PC-3 (cell line): ENCODE measurements around the gene DROSHA. TPM values are rescaled to one million over a fixed set of nuclear protein-coding genes. Genes with fewer than 3 reads are reported as not detected.

Experiments
- ATAC-seq: fragments of 200-7000 bp; cut with Tn5 transposase; 2 replicates; pipeline ENCODE4 v1.9.1; 2020; ENCODE audit warnings: mild to moderate bottlenecking, moderate library complexity
- BruUV-seq: library from RNA; stranded (reverse); fragments of 400-500 nt; replicated peaks from 2 replicates; lab custom pipeline; 2021; lab: Mats Ljungman, UMichigan
- CTCF ChIA-PET: fragments of 300-600 bp; sonication (Branson Sonifier 250); formaldehyde crosslinking; loops from one replicate; lab custom pipeline; 2022; ENCODE audit warnings: antibody characterized with exemption; lab: Charles Lee
- POLR2A ChIA-PET: fragments of 300-600 bp; sonication (Branson Sonifier 250); formaldehyde crosslinking; loops from one replicate; lab custom pipeline; 2022; ENCODE audit warnings: antibody characterized with exemption; ENCODE audit not compliant: unreplicated experiment; lab: Charles Lee
- DNase-seq: peaks from one replicate; pipeline ENCODE4 v3.0.0-alpha.2; 2015
- H2AFZ ChIP-seq: fragments of 300-600 bp; sonication (generic); 2 replicates; pipeline ENCODE4 v1.6.0; 2016; ENCODE audit warnings: antibody characterized with exemption, low read length
- H3F3A ChIP-seq: fragments of 300-600 bp; sonication (generic); one replicate; pipeline ENCODE4 v1.6.0; 2017; ENCODE audit warnings: antibody characterized with exemption, low read length, control low read depth, mild to moderate bottlenecking; ENCODE audit not compliant: unreplicated experiment
- H3K27ac ChIP-seq: fragments of 300-600 bp; sonication (generic); 2 replicates; pipeline ENCODE4 v1.5.1; 2016; ENCODE audit warnings: mild to moderate bottlenecking, low read length
- H3K27me3 ChIP-seq: fragments of 300-600 bp; sonication (generic); 2 replicates; pipeline ENCODE4 v1.6.1; 2016; ENCODE audit warnings: low read length, mixed read lengths
- H3K36me3 ChIP-seq: fragments of 300-600 bp; sonication (generic); 2 replicates; pipeline ENCODE4 v1.6.1; 2016; ENCODE audit warnings: low read depth, mixed run types, low read length, mixed read lengths
- H3K4me1 ChIP-seq: fragments of 300-600 bp; sonication (generic); 2 replicates; pipeline ENCODE4 v1.5.1; 2016; ENCODE audit warnings: low read length; ENCODE audit not compliant: insufficient read depth
- H3K4me2 ChIP-seq: fragments of 300-600 bp; sonication (generic); 2 replicates; pipeline ENCODE4 v1.6.0; 2016; ENCODE audit warnings: low read length
- H3K4me3 ChIP-seq: fragments of 300-600 bp; sonication (generic); 2 replicates; pipeline ENCODE4 v1.5.1; 2016; ENCODE audit warnings: mild to moderate bottlenecking, low read length, mixed read lengths
- H3K79me2 ChIP-seq: fragments of 300-600 bp; sonication (generic); 2 replicates; pipeline ENCODE4 v1.6.1; 2017; ENCODE audit warnings: low read length, mixed read lengths
- H3K9ac ChIP-seq: fragments of 300-600 bp; sonication (generic); 2 replicates; pipeline ENCODE4 v1.6.0; 2016; ENCODE audit warnings: mild to moderate bottlenecking, low read length
- H3K9me2 ChIP-seq: fragments of 300-600 bp; sonication (generic); replicated peaks from 2 replicates; pipeline ENCODE4 v1.6.1; 2016; ENCODE audit warnings: mixed run types, low read length, mixed read lengths
- H3K9me3 ChIP-seq: fragments of 300-600 bp; sonication (generic); 2 replicates; pipeline ENCODE4 v1.6.1; 2016; ENCODE audit warnings: low read length, mixed read lengths
- H4K20me1 ChIP-seq: fragments of 300-600 bp; sonication (generic); 2 replicates; pipeline ENCODE4 v1.6.1; 2016; ENCODE audit warnings: low read length, mixed read lengths
- CTCF ChIP-seq: fragments of 300-600 bp; sonication (generic); conservative IDR thresholded peaks from 2 replicates; pipeline ENCODE4 v1.5.1; 2017; ENCODE audit warnings: antibody characterized with exemption, low read depth, mild to moderate bottlenecking, low read length
- EZH2 ChIP-seq: fragments of 300-600 bp; sonication (generic); IDR thresholded peaks from one replicate; pipeline ENCODE4 v1.6.1; 2017; ENCODE audit warnings: antibody characterized with exemption, mild to moderate bottlenecking, low read length; ENCODE audit not compliant: unreplicated experiment
- EZH2phosphoT487 ChIP-seq: fragments of 300-600 bp; sonication (generic); IDR thresholded peaks from 2 replicates; pipeline ENCODE4 v1.6.1; 2018; ENCODE audit warnings: mild to moderate bottlenecking, antibody characterized with exemption, low read length, borderline replicate concordance
- intact Hi-C: fragments of 100-400 bp; cut with micrococcal nuclease; formaldehyde crosslinking; loops from 2 replicates; pipeline ENCODE4 v1.9.0; 2023
- total RNA-seq: library from RNA; depleted of rRNA; stranded (reverse); fragments of >200 nt; gene quantifications from 2 replicates; pipeline ENCODE4 v1.2.3, GENCODE V29; 2014

The DROSHA gene
- total RNA-seq, 1 experiment from 2014 or later, result 60.7 TPM

DNA sequence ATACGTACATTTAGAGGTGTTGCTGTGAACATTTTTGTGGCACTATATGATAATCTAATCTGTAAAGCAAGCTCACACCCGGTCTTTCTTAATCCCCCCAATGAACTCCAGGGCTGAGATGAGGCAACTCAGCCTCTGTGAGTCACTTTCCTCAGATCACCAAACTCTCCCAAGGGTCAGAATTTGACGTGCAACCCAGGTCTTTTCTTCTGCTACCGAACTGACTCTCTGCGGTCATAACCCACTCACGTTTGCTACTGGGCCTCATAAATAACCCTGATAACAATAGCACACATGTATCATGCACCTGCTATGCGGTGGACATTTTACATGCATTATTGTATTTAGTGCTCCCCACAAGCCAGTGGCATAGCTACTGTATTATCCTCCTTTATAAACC lies 153.1 kb downstream of the DROSHA start:
- Histone ChIP-seq H3K79me2 (no peaks in the 10 kb centered on the region), H4K20me1 (no peaks in the 10 kb centered on the region), H3F3A (no peaks in the 10 kb centered on the region), H3K4me3 (no peak overlapping the region), H2AFZ (no peak overlapping the region), H3K27ac (no peak overlapping the region), H3K9ac (no peak overlapping the region), H3K36me3 (no peaks in the 10 kb centered on the region), H3K4me1 (no peaks in the 10 kb centered on the region), H3K27me3 (peaks cover 33% of the 10 kb centered on the region), H3K4me2 (no peak overlapping the region), H3K9me2 (no peaks in the 10 kb centered on the region), H3K9me3 (no peaks in the 10 kb centered on the region)
- ATAC-seq (no peak), DNase-seq (no peak)
- POLR2A ChIA-PET, result no interaction called here
- CTCF ChIA-PET, result no interaction called here
- intact Hi-C loops, result no loop called here
- no TSS peak for BruUV-seq
- TF ChIP-seq CTCF, result no peak
- TF ChIP-seq EZH2phosphoT487, result no peak
- no peak for TF ChIP-seq EZH2

GRCh38 chr5:31378136-31378535 lies 153.8 kb downstream of the DROSHA start:
- Histone ChIP-seq H3K9me2 (no peaks in the 10 kb centered on the region), H3K79me2 (no peaks in the 10 kb centered on the region), H3K27ac (no peak overlapping the region), H3F3A (no peaks in the 10 kb centered on the region), H3K9me3 (no peaks in the 10 kb centered on the region), H4K20me1 (no peaks in the 10 kb centered on the region), H3K4me3 (no peak overlapping the region), H3K4me2 (no peak overlapping the region), H3K9ac (no peak overlapping the region), H3K27me3 (peaks cover 36% of the 10 kb centered on the region), H3K4me1 (no peaks in the 10 kb centered on the region), H2AFZ (no peak overlapping the region), H3K36me3 (no peaks in the 10 kb centered on the region)
- intact Hi-C loops, result no loop called here
- BruUV-seq, result no TSS peak
- DNase-seq (no peak), ATAC-seq (no peak)
- POLR2A ChIA-PET, result no interaction called here
- no peak for TF ChIP-seq EZH2phosphoT487
- no peak for TF ChIP-seq CTCF
- no peak for TF ChIP-seq EZH2
- CTCF ChIA-PET, result no interaction called here

- POLR2A ChIA-PET, result no interaction called here
- Histone ChIP-seq H3K27ac (no peak overlapping the region), H2AFZ (no peak overlapping the region), H3K36me3 (no peaks in the 10 kb centered on the region), H3K4me2 (no peak overlapping the region), H3K79me2 (no peaks in the 10 kb centered on the region), H3K9me3 (no peaks in the 10 kb centered on the region), H3K4me1 (no peaks in the 10 kb centered on the region), H3K9ac (no peak overlapping the region), H4K20me1 (no peaks in the 10 kb centered on the region), H3K27me3 (peaks cover 32% of the 10 kb centered on the region), H3K4me3 (no peak overlapping the region), H3K9me2 (no peaks in the 10 kb centered on the region), H3F3A (no peaks in the 10 kb centered on the region)
- ATAC-seq, result no peak
- DNase-seq, result no peak
- intact Hi-C loops, result no loop called here
- CTCF ChIA-PET, result no interaction called here
- BruUV-seq, result no TSS peak
- no peak for TF ChIP-seq EZH2phosphoT487
- no peak for TF ChIP-seq CTCF
Measured at GRCh38 chr5:31377274-31377946, 154.5 kb downstream of the DROSHA start.
